Osteoblast (primary cell): ENCODE results near the gene CXXC5. TPM values are rescaled to one million over a fixed set of nuclear protein-coding genes. Genes with fewer than 3 reads are reported as not detected.

Source experiments
- DNase-seq: peaks from one replicate; pipeline ENCODE4 v3.0.0; 2011; ENCODE audit warnings: low spot score, mixed read lengths; ENCODE audit not compliant: insufficient read length; ENCODE audit errors: missing footprints
- H2AFZ ChIP-seq: 2 replicates; pipeline ENCODE4 v1.6.0; 2011; ENCODE audit warnings: mild to moderate bottlenecking, low read length
- H3K27ac ChIP-seq: 2 replicates; pipeline ENCODE4 v1.5.1; 2011; ENCODE audit warnings: mild to moderate bottlenecking, low read depth, low read length, moderate library complexity
- H3K27me3 ChIP-seq: 2 replicates; pipeline ENCODE4 v1.6.0; 2012; ENCODE audit warnings: mild to moderate bottlenecking, control low read depth, inconsistent platforms, low read length, moderate library complexity; ENCODE audit not compliant: insufficient read depth
- H3K36me3 ChIP-seq: 2 replicates; pipeline ENCODE4 v1.5.1; 2011; ENCODE audit warnings: mild to moderate bottlenecking, low read length, control low read depth, moderate library complexity; ENCODE audit not compliant: insufficient read depth
- H3K4me1 ChIP-seq: 2 replicates; pipeline ENCODE4 v1.5.1; 2011; ENCODE audit warnings: mild to moderate bottlenecking, low read length, control low read depth, moderate library complexity; ENCODE audit not compliant: insufficient read depth
- H3K4me2 ChIP-seq: 2 replicates; pipeline ENCODE4 v1.6.0; 2011; ENCODE audit warnings: mild to moderate bottlenecking, low read length; ENCODE audit not compliant: insufficient read depth
- H3K4me3 ChIP-seq: fragments of 200-600 bp; sonication (generic); 3 replicates; pipeline ENCODE4 v1.5.1; 2012; ENCODE audit warnings: mild to moderate bottlenecking, low read length, inconsistent platforms; ENCODE audit not compliant: insufficient read depth
- H3K79me2 ChIP-seq: 2 replicates; pipeline ENCODE4 v1.6.0; 2012; ENCODE audit warnings: mild to moderate bottlenecking, low read length, control low read depth, inconsistent platforms; ENCODE audit not compliant: insufficient read depth
- H3K9me3 ChIP-seq: 2 replicates; pipeline ENCODE4 v1.5.1; 2011; ENCODE audit warnings: low read depth, low read length, control low read depth
- H4K20me1 ChIP-seq: 2 replicates; pipeline ENCODE4 v1.6.0; 2012; ENCODE audit warnings: mild to moderate bottlenecking, low read length, control low read depth; ENCODE audit not compliant: insufficient read depth
- total RNA-seq: library from RNA; depleted of rRNA; stranded (reverse); fragments of >200 nt; gene quantifications from 2 replicates; pipeline ENCODE4 v1.2.3, GENCODE V29; 2012
- TF ChIP-seq, protein P1 (sequence below): IDR thresholded peaks from 2 replicates; pipeline ENCODE4 v1.5.1; 2011; ENCODE audit warnings: mild to moderate bottlenecking, low read depth, low read length, moderate library complexity; ENCODE audit errors: extremely low read depth

Gene CXXC5
- total RNA-seq, 1 donor = 186 TPM

DNA sequence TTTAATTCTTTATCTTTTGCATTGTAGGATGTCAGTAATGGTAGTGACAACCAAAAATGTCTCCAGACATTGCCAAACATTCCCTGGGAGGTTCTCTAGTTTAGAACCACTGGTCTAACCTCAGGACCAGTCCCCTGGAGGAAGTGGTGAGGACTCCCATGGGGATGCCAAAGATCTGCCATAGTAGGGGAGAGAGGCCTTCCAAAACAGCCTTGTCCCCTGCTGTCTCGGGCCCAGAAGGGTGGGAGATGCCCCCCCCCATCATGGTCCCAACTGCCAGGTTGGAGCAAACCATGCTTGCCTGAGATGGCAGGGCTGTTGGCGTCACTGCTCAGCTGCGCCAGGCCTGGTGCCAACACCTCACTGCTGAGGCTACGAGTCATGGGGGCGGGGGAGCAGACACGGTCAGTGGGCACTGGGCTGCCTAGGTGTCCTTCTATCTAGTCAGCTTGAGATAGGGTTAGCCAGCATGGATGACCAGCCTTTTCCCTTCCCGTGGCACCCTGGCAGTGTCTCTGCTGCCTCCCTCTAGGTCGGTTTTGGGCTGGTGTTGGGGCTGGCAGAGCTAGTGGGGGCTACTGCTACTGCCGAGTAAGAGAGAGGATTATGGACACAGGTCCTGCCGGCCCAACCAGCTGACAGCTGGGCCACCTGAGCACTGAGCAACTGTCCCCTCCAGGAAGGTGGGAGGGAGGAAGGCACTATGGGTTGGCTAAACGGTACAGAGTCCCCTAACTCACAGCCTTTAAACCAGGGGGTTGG lies 8.3 kb upstream of the CXXC5 start:
- Histone ChIP-seq H3K4me3 (no peak overlapping the region), H2AFZ (no peak overlapping the region), H3K79me2 (peaks cover 6% of the 10 kb centered on the region), H4K20me1 (no peaks in the 10 kb centered on the region), H3K4me2 (no peak overlapping the region), H3K27ac (no peak overlapping the region), H3K27me3 (no peaks in the 10 kb centered on the region), H3K36me3 (no peaks in the 10 kb centered on the region), H3K4me1 (peaks cover 51% of the 10 kb centered on the region), H3K9me3 (no peaks in the 10 kb centered on the region)
- peak; percentile 78 for DNase-seq
- TF ChIP-seq, protein P1, sequence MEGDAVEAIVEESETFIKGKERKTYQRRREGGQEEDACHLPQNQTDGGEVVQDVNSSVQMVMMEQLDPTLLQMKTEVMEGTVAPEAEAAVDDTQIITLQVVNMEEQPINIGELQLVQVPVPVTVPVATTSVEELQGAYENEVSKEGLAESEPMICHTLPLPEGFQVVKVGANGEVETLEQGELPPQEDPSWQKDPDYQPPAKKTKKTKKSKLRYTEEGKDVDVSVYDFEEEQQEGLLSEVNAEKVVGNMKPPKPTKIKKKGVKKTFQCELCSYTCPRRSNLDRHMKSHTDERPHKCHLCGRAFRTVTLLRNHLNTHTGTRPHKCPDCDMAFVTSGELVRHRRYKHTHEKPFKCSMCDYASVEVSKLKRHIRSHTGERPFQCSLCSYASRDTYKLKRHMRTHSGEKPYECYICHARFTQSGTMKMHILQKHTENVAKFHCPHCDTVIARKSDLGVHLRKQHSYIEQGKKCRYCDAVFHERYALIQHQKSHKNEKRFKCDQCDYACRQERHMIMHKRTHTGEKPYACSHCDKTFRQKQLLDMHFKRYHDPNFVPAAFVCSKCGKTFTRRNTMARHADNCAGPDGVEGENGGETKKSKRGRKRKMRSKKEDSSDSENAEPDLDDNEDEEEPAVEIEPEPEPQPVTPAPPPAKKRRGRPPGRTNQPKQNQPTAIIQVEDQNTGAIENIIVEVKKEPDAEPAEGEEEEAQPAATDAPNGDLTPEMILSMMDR = no peak

DNA sequence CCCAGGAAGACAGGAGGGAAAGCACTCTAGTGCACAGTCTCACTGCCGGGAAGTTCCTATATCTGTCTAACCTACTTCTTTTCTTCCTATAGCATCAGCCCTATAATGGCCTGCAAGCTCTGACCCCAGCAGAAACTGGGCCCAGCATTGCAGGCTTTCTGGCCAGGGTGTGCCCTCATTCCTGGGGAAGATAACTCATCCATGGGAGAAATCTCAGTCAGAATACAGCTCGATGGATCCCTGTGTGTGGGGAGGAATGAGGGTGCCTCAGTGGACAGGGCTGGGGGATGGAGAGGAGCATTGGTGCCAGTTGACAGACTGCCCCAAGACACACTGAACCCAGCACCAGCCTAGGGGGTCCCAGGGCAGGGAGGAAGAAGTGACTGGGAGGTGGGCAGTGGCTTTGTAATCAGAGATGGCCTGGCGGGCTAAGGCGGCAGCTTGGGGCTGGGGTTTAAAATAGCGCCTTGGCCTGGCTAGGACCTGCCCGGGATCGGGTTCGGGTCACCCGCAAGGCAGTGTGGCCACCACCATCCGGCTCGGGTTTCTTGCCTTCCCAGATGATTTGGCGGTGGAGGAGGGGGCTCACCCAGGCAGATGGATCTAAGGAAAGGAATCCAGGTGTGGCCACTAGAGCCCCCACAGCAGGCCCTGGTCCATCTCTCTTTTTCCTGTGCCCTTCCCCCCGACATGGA lies 7.6 kb upstream of the CXXC5 start:
- peak; percentile 92 for DNase-seq
- Histone ChIP-seq H3K4me2 (no peak overlapping the region), H3K36me3 (no peaks in the 10 kb centered on the region), H2AFZ (no peak overlapping the region), H3K79me2 (peaks cover 4% of the 10 kb centered on the region), H4K20me1 (no peaks in the 10 kb centered on the region), H3K4me1 (peaks cover 48% of the 10 kb centered on the region), H3K27ac (no peak overlapping the region), H3K27me3 (no peaks in the 10 kb centered on the region), H3K9me3 (no peaks in the 10 kb centered on the region), H3K4me3 (no peak overlapping the region)
- TF ChIP-seq, protein P1 = no peak

DNA sequence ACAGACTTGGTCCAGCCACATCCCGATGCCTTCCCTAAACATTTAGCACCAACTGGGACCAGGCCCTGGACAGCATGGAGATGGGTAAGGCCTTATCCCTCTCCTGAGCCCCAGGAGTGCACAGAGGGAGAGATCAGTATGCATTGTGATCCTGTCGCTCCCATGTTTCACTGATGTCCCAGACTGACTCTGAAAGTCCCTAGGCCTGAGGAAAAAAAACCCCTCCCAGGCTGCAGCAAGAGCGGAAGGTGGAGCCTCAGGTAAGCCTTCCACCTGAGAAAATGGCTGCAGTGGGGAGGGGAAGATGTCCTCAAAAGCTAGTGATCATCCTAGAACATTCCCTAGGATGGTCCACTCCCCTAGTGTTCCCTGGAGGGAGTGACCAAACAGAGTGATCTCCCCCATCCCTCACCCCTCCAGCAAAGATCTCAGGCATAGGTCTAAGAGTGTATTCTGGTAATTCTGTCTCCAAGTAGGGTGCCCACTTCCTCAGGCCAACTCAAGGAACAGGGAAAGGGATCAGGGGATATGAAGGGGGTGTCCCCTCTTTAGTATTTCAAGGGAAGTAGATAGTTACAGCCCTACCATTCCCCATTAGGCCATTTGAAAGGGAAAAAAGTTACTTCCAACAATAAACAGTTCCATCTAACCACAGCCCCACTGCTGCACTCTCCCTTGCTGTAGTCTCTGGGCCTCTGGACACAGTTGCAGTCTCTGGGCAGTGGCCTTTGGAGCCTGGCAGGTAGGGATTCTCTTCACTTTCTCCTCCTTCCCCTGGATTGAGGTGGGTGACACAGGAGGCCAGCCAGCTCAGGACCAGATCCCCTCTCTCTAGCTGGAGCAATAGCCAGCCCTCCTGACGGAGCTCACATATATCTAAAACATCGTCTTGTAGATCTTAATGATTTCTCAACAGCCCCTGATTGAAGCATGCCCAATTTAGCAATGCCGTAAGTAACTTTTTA lies 6.8 kb upstream of the CXXC5 start:
- H3K4me1 ChIP-seq = peaks cover 40% of the 10 kb centered on the region
- no peaks in the 10 kb centered on the region for H4K20me1 ChIP-seq
- TF ChIP-seq, protein P1 = no peak
- no peak overlapping the region for H3K27ac ChIP-seq
- DNase-seq = peak; percentile 91
- no peak overlapping the region for H3K4me2 ChIP-seq
- no peak overlapping the region for H2AFZ ChIP-seq
- H3K79me2 ChIP-seq = peaks cover 4% of the 10 kb centered on the region
- no peaks in the 10 kb centered on the region for H3K27me3 ChIP-seq
- H3K9me3 ChIP-seq = no peaks in the 10 kb centered on the region
- no peak overlapping the region for H3K4me3 ChIP-seq
- no peaks in the 10 kb centered on the region for H3K36me3 ChIP-seq
